ENCODE data around the gene SLC17A4.

Gene SLC17A4

GRCh38 chr6:25750906-25751305 lies 3.6 kb upstream of the SLC17A4 start:
- DNase-seq (ENCODE audit: low spot score) = no peak

GRCh38 chr6:25753079-25753478 lies 1.5 kb upstream of the SLC17A4 start:
- DNase-seq (ENCODE audit: low spot score) = no peak

- DNase-seq (ENCODE audit: low spot score) = no peak
Measured at GRCh38 chr6:25755483-25755882, 941 bp downstream of the SLC17A4 start.

- no peak for DNase-seq (ENCODE audit: low spot score)
Measured at GRCh38 chr6:25756382-25757363, 2.1 kb downstream of the SLC17A4 start.

- DNase-seq (ENCODE audit: low spot score) = no peak
Measured at GRCh38 chr6:25757936-25758642, 3.5 kb downstream of the SLC17A4 start.

GRCh38 chr6:25764611-25765010 lies 10.1 kb downstream of the SLC17A4 start:
- no peak for DNase-seq (ENCODE audit: low spot score)

GRCh38 chr6:25768566-25768965 lies 14.0 kb downstream of the SLC17A4 start:
- no peak for DNase-seq (ENCODE audit: low spot score)

GRCh38 chr6:25769983-25770382 lies 15.4 kb downstream of the SLC17A4 start:
- no peak for DNase-seq (ENCODE audit: low spot score)

- no peak for DNase-seq (ENCODE audit: low spot score)
Measured at GRCh38 chr6:25774120-25774715, 19.7 kb downstream of the SLC17A4 start.

GRCh38 chr6:25777031-25777430 lies 22.5 kb downstream of the SLC17A4 start:
- DNase-seq (ENCODE audit: low spot score) = no peak

- no peak for DNase-seq (ENCODE audit: low spot score)
Measured at GRCh38 chr6:25777856-25778649, 23.5 kb downstream of the SLC17A4 start.

GRCh38 chr6:25781134-25781533 lies 26.6 kb downstream of the SLC17A4 start:
- DNase-seq (ENCODE audit: low spot score) = no peak

- DNase-seq (ENCODE audit: low spot score) = no peak
Measured at GRCh38 chr6:25787428-25787827, 32.9 kb downstream of the SLC17A4 start.

- DNase-seq (ENCODE audit: low spot score) = no peak
Measured at GRCh38 chr6:25788305-25788922, 33.9 kb downstream of the SLC17A4 start.

GRCh38 chr6:25789475-25789874 lies 34.9 kb downstream of the SLC17A4 start:
- no peak for DNase-seq (ENCODE audit: low spot score)

- no peak for DNase-seq (ENCODE audit: low spot score)
Measured at GRCh38 chr6:25792016-25792415, 37.5 kb downstream of the SLC17A4 start.

GRCh38 chr6:25793970-25794369 lies 39.4 kb downstream of the SLC17A4 start:
- DNase-seq (ENCODE audit: low spot score) = no peak

GRCh38 chr6:25794784-25795183 lies 40.2 kb downstream of the SLC17A4 start:
- no peak for DNase-seq (ENCODE audit: low spot score)

- no peak for DNase-seq (ENCODE audit: low spot score)
Measured at GRCh38 chr6:25801436-25801835, 46.9 kb downstream of the SLC17A4 start.

GRCh38 chr6:25804804-25805203 lies 50.3 kb downstream of the SLC17A4 start:
- no peak for DNase-seq (ENCODE audit: low spot score)

GRCh38 chr6:25815194-25815593 lies 60.7 kb downstream of the SLC17A4 start:
- no peak for DNase-seq (ENCODE audit: low spot score)
